ENCODE data around the gene FDCSP. TPM values are rescaled to one million over a fixed set of nuclear protein-coding genes. Genes with fewer than 3 reads are reported as not detected.

FDCSP gene
- total and polyA plus RNA-seq, 9 of the 15 experiments (the other 6 are each of a cell fraction or from before 2014, with no cell fraction given): not detected

GRCh38 chr4:70187216-70187615 lies 38.7 kb upstream of the FDCSP start:
- 7% methylated on average over 1 of the region's 1 CpG for WGBS (ENCODE audit: insufficient coverage, low coverage, missing lambda C conversion rate)
- Histone ChIP-seq H3K27me3 (ENCODE audit: control insufficient read depth in 2 of 2, insufficient read depth in 2 of 2, low read length in 2 of 2) (no peaks in the 10 kb centered on the region), H3K9me3 (replicated peaks; ENCODE audit: control insufficient read depth, insufficient read depth, low read depth, low read length) (no peaks in the 10 kb centered on the region), H3K9me1 (ENCODE audit: control insufficient read depth, insufficient read depth, low read length) (no peaks in the 10 kb centered on the region), H3K4me1 (replicated peaks in 1 of 2; ENCODE audit: control insufficient read depth in 2 of 2, insufficient read depth in 2 of 2, low read length in 2 of 2) (no peaks in the 10 kb centered on the region), H3K4me2 (ENCODE audit: insufficient read depth, low read length) (no peak overlapping the region), H3K9ac (ENCODE audit: insufficient read depth in 1 of 2, low read depth in 2 of 2, low read length in 2 of 2) (no peak overlapping the region), H2AFZ (ENCODE audit: low read depth, low read length) (no peak overlapping the region), H4K20me1 (replicated peaks; ENCODE audit: control insufficient read depth, insufficient read depth, low read length) (no peaks in the 10 kb centered on the region), H3K27ac (ENCODE audit: extremely low read depth, low read depth, low read length) (no peak overlapping the region), H3K4me3 (no peak overlapping the region), H3K36me3 (ENCODE audit: control insufficient read depth, insufficient read depth, low read length) (no peaks in the 10 kb centered on the region), H3K79me2 (ENCODE audit: control insufficient read depth, insufficient read depth, low read length) (no peaks in the 10 kb centered on the region)
- ChIA-PET POLR2A (no interaction called here), CTCF (ENCODE audit: low intra/inter-chr PET ratio) (no interaction called here)
- no peak for FAIRE-seq
- no peak for ATAC-seq
- in situ Hi-C loops (cut with MboI): no loop called here
- intact Hi-C loops (cut with micrococcal nuclease): no loop called here
- BruUV-seq (replicated peaks): no TSS peak
- TF ChIP-seq GMEB1 (CRISPR knock-in tag; IDR thresholded peaks at IDR 0.05) (no peak), ZFP36 (IDR thresholded peaks at IDR 0.05; ENCODE audit: low read depth, low read length, partially characterized antibody) (no peak)
- DNase-seq (ENCODE audit: extremely low read depth in 1 of 4, low spot score in 3 of 4): no peak

GRCh38 chr4:70190579-70190978 lies 35.3 kb upstream of the FDCSP start:
- Histone ChIP-seq H3K36me3 (ENCODE audit: control insufficient read depth, insufficient read depth, low read length) (no peaks in the 10 kb centered on the region), H3K9me1 (ENCODE audit: control insufficient read depth, insufficient read depth, low read length) (no peaks in the 10 kb centered on the region)
- WGBS (ENCODE audit: insufficient coverage, low coverage, missing lambda C conversion rate): 0% methylated on average over 1 of the region's 1 CpG
- TF ChIP-seq ATF1 (CRISPR knock-in tag; IDR thresholded peaks at IDR 0.05): no peak
- no peak for TF ChIP-seq ATF1 (tag; IDR thresholded peaks at IDR 0.05)
- TF ChIP-seq GTF2A2 (tag; IDR thresholded peaks at IDR 0.05): no peak
- no peak for TF ChIP-seq ZNF184 (CRISPR knock-in tag; IDR thresholded peaks at IDR 0.05)
- TF ChIP-seq ZNF436 (CRISPR knock-in tag; IDR thresholded peaks at IDR 0.05): no peak
- TF ChIP-seq ZNF395 (CRISPR knock-in tag; IDR thresholded peaks at IDR 0.05): no peak
- TF ChIP-seq FOXJ3 (CRISPR knock-in tag; IDR thresholded peaks at IDR 0.05): no peak
- no peak for TF ChIP-seq TFE3 (CRISPR knock-in tag; IDR thresholded peaks at IDR 0.05)
- no peak for TF ChIP-seq FOXA3 (CRISPR knock-in tag; conservative IDR thresholded peaks at IDR 0.05 in 1 of 2, IDR thresholded peaks at IDR 0.05 in 1 of 2)
- TF ChIP-seq SMARCA5 (IDR thresholded peaks at IDR 0.05): no peak
- no peak for TF ChIP-seq ZNF143 (CRISPR knock-in tag; IDR thresholded peaks at IDR 0.05)
- TF ChIP-seq SP1 (CRISPR knock-in tag; IDR thresholded peaks at IDR 0.05): no peak

More at GRCh38 chr4:70190579-70190978, 35.3 kb upstream of the FDCSP start:
- Histone ChIP-seq H3K27ac (ENCODE audit: extremely low read depth, low read depth, low read length) (no peak overlapping the region), H3K9ac (ENCODE audit: insufficient read depth in 1 of 2, low read depth in 2 of 2, low read length in 2 of 2) (no peak overlapping the region), H3K4me2 (ENCODE audit: insufficient read depth, low read length) (no peak overlapping the region), H3K79me2 (ENCODE audit: control insufficient read depth, insufficient read depth, low read length) (no peaks in the 10 kb centered on the region), H4K20me1 (replicated peaks; ENCODE audit: control insufficient read depth, insufficient read depth, low read length) (no peaks in the 10 kb centered on the region), H2AFZ (ENCODE audit: low read depth, low read length) (no peak overlapping the region), H3K9me3 (replicated peaks; ENCODE audit: control insufficient read depth, insufficient read depth, low read depth, low read length) (no peaks in the 10 kb centered on the region), H3K27me3 (ENCODE audit: control insufficient read depth in 2 of 2, insufficient read depth in 2 of 2, low read length in 2 of 2) (no peaks in the 10 kb centered on the region), H3K4me3 (no peak overlapping the region), H3K4me1 (replicated peaks in 1 of 2; ENCODE audit: control insufficient read depth in 2 of 2, insufficient read depth in 2 of 2, low read length in 2 of 2) (no peaks in the 10 kb centered on the region)
- BruUV-seq (replicated peaks): no TSS peak
- in situ Hi-C loops (cut with MboI) (no loop called here), intact Hi-C loops (cut with micrococcal nuclease) (no loop called here)
- ATAC-seq: no peak
- no peak for DNase-seq (ENCODE audit: extremely low read depth in 1 of 4, low spot score in 3 of 4)
- POLR2A ChIA-PET: no interaction called here
- no peak for FAIRE-seq
- CTCF ChIA-PET (ENCODE audit: low intra/inter-chr PET ratio): no interaction called here

Measured in K562 (cell line).